Measurements from ENCODE around the gene CELF2. TPM values are rescaled to one million over a fixed set of nuclear protein-coding genes. Genes with fewer than 3 reads are reported as not detected.

CELF2 gene
- total RNA-seq, 1 experiment from 2014 or later = not detected

DNA sequence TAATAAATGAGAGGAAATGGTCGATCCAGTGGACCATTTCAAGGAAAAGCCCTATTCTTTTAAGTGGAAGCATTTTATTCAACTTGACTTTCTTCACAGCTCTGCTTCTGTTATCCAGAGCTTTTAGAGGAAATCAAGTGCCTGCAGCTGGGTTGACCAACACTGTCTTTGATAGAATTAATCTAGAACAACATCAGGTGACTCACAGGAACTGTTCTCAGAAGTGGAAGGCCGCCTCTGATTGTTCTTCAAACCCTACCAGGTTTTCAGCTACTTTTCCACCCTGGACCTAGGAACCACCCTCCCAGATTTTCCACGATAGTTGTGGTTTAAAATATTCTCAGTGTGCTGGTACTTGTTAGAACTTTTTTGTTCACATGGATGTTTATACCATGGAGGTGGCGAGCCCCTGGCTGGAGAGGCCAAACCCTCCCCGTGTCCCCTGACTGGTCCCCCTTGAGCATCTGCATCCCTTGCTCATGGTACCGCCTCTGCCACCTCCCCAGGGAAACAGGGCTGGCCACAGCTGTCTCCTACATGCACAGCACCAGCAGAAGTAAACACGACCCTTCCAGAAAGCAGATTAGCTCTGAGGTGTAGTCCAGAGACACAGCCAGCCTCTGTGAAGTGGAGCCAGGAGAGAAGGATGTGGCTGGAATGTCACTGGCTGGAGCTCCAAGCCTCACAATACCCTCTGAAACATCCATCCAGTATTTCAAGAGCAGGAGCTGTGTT, 300.4 kb downstream of the CELF2 start:
- Histone ChIP-seq H3K27ac (ENCODE audit: low read depth, low read length, poor library complexity, severe bottlenecking) (no peak overlapping the region), H3K36me3 (ENCODE audit: insufficient read depth, low read length, poor library complexity, severe bottlenecking) (no peaks in the 10 kb centered on the region), H3K4me3 (ENCODE audit: low read depth, low read length, poor library complexity, severe bottlenecking) (no peak overlapping the region), H3K9me3 (ENCODE audit: low read depth, low read length, poor library complexity, severe bottlenecking) (no peaks in the 10 kb centered on the region), H3K27me3 (replicated peaks; ENCODE audit: insufficient read depth, low read depth, low read length, poor library complexity) (peaks cover 30% of the 10 kb centered on the region), H3K4me1 (ENCODE audit: insufficient read depth, low read length, poor library complexity, severe bottlenecking) (no peaks in the 10 kb centered on the region)
- intact Hi-C loops (cut with micrococcal nuclease; ENCODE audit: unreplicated experiment) = no loop called here
- DNase-seq (ENCODE audit: low spot score) = no peak
- ChIA-PET POLR2A (ENCODE audit: low non-redundant PET) (no interaction called here), CTCF (interaction anchor here (0.6 kb wide), 1 partner anchor 84 kb away, joined by 3 read pairs; no protein-coding TSS in a partner anchor)
- TF ChIP-seq, protein P1, sequence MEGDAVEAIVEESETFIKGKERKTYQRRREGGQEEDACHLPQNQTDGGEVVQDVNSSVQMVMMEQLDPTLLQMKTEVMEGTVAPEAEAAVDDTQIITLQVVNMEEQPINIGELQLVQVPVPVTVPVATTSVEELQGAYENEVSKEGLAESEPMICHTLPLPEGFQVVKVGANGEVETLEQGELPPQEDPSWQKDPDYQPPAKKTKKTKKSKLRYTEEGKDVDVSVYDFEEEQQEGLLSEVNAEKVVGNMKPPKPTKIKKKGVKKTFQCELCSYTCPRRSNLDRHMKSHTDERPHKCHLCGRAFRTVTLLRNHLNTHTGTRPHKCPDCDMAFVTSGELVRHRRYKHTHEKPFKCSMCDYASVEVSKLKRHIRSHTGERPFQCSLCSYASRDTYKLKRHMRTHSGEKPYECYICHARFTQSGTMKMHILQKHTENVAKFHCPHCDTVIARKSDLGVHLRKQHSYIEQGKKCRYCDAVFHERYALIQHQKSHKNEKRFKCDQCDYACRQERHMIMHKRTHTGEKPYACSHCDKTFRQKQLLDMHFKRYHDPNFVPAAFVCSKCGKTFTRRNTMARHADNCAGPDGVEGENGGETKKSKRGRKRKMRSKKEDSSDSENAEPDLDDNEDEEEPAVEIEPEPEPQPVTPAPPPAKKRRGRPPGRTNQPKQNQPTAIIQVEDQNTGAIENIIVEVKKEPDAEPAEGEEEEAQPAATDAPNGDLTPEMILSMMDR (conservative IDR thresholded peaks at IDR 0.05; ENCODE audit: low read depth, low read length) = no peak
- TF ChIP-seq EZH2 (IDR thresholded peaks at IDR 0.05; ENCODE audit: borderline replicate concordance, low read depth, low read length, poor library complexity, severe bottlenecking) = no peak
- no TSS peak for BruUV-seq (replicated peaks)

DNA sequence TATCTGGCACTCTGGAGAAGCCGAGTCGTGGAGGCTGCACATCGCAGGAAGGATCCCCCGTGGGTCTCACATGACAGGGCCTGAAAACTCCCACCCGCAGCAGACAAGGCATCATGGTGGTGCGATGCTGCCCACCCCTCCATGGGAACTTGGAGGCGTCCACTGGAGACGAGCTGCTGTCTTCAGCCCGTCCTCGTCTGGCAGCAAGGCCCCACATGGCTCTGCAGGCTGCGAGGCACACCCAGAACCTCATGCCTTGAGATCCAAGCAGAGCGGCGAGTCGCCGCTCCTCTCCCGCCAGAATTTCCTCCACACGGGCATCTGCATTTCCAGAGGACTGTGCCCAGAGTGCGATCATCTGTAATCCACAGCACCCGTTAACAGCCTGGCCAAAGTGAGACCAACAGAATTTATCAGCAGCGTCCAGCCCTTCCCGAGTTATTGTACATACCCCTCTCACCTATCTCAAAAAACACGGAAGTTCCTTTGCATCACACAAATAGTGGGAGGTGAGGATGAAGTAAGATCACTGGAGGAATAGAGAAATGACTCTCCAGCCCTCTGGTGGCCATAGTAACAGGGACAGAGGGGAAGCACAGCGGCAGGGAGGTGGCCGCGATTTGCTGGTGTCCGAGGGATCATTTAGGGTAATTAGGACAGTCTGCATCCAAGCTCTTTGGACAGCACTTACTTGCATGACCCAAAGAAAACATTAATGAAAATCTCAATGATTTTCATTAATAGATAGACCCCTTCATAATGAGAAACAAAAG, 301.3 kb downstream of the CELF2 start:
- H3K9me3 ChIP-seq (ENCODE audit: low read depth, low read length, poor library complexity, severe bottlenecking) = no peaks in the 10 kb centered on the region
- DNase-seq (ENCODE audit: low spot score) = no peak
- H3K27me3 ChIP-seq (replicated peaks; ENCODE audit: insufficient read depth, low read depth, low read length, poor library complexity) = peaks cover 24% of the 10 kb centered on the region
- TF ChIP-seq, protein P1 (conservative IDR thresholded peaks at IDR 0.05; ENCODE audit: low read depth, low read length) = no peak
- TF ChIP-seq EZH2 (IDR thresholded peaks at IDR 0.05; ENCODE audit: borderline replicate concordance, low read depth, low read length, poor library complexity, severe bottlenecking) = no peak
- H3K36me3 ChIP-seq (ENCODE audit: insufficient read depth, low read length, poor library complexity, severe bottlenecking) = no peaks in the 10 kb centered on the region
- intact Hi-C loops (cut with micrococcal nuclease; ENCODE audit: unreplicated experiment) = no loop called here
- H3K4me1 ChIP-seq (ENCODE audit: insufficient read depth, low read length, poor library complexity, severe bottlenecking) = no peaks in the 10 kb centered on the region
- no TSS peak for BruUV-seq (replicated peaks)
- CTCF ChIA-PET = no interaction called here
- no peak overlapping the region for H3K4me3 ChIP-seq (ENCODE audit: low read depth, low read length, poor library complexity, severe bottlenecking)
- no peak overlapping the region for H3K27ac ChIP-seq (ENCODE audit: low read depth, low read length, poor library complexity, severe bottlenecking)
- POLR2A ChIA-PET (ENCODE audit: low non-redundant PET) = no interaction called here

DNA sequence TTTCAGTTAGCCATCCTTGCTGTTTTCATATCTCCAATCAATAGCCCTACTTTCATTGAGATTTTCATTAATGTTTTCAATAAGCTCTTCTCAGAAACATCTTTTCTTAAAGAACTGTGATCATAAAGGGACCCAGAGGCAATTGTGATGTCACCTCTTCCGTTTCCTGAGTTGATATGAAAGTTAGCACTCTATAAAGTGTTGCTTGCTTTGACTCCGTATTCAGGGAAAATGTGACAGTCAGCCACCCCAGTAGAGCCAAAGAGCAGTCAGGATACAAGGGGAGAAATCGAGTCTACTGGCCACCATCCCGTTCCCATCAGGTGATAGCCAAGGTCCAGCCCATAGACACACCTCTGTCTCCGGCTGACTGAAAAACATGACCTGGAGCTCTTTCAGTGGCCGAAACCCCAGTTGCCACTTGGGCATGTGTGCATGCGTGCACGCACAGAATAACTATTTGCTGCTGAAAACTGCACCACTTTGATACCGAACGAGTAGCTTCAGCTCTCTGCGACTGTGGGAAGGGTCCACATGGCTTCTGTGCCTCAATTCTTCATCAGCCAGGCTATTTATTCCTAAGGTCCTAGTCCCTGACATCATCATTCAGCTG, 302.4 kb downstream of the CELF2 start:
- H3K36me3 ChIP-seq (ENCODE audit: insufficient read depth, low read length, poor library complexity, severe bottlenecking) = no peaks in the 10 kb centered on the region
- H3K4me3 ChIP-seq (ENCODE audit: low read depth, low read length, poor library complexity, severe bottlenecking) = no peak overlapping the region
- intact Hi-C loops (cut with micrococcal nuclease; ENCODE audit: unreplicated experiment) = no loop called here
- CTCF ChIA-PET = no interaction called here
- no TSS peak for BruUV-seq (replicated peaks)
- no peak for TF ChIP-seq EZH2 (IDR thresholded peaks at IDR 0.05; ENCODE audit: borderline replicate concordance, low read depth, low read length, poor library complexity, severe bottlenecking)
- TF ChIP-seq, protein P1 (conservative IDR thresholded peaks at IDR 0.05; ENCODE audit: low read depth, low read length) = no peak
- no peak overlapping the region for H3K27ac ChIP-seq (ENCODE audit: low read depth, low read length, poor library complexity, severe bottlenecking)
- peaks cover 35% of the 10 kb centered on the region for H3K27me3 ChIP-seq (replicated peaks; ENCODE audit: insufficient read depth, low read depth, low read length, poor library complexity)
- no peak for DNase-seq (ENCODE audit: low spot score)
- H3K4me1 ChIP-seq (ENCODE audit: insufficient read depth, low read length, poor library complexity, severe bottlenecking) = no peaks in the 10 kb centered on the region
- POLR2A ChIA-PET (ENCODE audit: low non-redundant PET) = no interaction called here
- no peaks in the 10 kb centered on the region for H3K9me3 ChIP-seq (ENCODE audit: low read depth, low read length, poor library complexity, severe bottlenecking)
